GM21423 (cell line): ENCODE measurements around the gene USP6.
"Not testable (repeated sequence)": the region's sequence is repeated elsewhere in the genome, so short reads cannot be mapped to it uniquely, and the experiment has no call there.

Source experiments
- ATAC-seq: cut with Tn5 transposase; IDR thresholded peaks from one replicate; pipeline ENCODE4 v1.9.1; 2021; ENCODE audit warnings: mild to moderate bottlenecking, moderate library complexity; ENCODE audit not compliant: unreplicated experiment

The USP6 gene

DNA sequence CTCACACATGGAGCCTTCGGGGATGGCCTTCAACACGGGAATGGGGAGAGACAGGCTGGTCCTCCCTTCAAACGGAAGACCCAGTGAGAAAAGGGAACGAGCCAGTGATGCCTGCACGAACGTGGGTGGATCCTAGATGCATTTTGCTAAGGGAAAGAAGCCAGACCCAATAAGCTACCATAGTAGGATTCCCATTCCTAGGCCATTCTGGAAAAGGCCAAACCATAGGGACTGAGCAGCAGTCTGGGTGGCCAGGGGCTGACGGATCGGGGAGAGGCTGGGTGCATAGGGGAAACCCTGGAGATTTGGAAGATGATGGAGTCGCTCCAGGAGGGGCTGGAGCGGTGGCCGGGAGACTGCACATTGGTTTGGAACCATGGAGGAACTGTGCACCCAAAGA, 18.7 kb downstream of the USP6 start:
- not testable (repeated sequence) for ATAC-seq

DNA sequence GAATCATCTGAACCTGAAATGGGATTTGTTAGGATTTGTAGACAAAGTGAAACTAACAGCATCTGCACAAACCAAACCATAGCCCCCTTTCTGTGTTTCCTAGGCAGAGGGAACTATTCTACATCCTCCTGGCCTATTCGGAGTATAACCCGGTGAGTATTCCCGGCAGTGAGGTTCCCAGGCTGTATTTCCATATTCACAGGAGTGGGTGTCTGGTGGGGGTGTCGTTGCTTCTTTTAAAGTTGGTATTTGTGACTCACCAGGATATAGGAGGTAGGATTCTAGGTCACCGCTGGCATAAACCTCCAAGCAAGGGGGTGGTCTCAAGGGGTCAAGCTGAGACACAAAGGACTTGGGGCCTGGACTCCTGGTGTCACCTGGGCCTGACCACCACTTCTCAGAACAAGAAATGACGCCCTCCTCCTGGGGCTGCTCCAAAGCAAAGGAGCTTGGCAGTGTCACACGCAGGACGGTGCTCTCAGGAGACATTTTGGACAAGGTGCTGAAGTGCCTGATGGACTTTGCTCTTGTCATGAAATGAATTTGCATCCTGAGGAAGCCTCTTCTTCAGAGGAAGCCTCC, 19.4 kb downstream of the USP6 start:
- ATAC-seq, result not testable (repeated sequence)

DNA sequence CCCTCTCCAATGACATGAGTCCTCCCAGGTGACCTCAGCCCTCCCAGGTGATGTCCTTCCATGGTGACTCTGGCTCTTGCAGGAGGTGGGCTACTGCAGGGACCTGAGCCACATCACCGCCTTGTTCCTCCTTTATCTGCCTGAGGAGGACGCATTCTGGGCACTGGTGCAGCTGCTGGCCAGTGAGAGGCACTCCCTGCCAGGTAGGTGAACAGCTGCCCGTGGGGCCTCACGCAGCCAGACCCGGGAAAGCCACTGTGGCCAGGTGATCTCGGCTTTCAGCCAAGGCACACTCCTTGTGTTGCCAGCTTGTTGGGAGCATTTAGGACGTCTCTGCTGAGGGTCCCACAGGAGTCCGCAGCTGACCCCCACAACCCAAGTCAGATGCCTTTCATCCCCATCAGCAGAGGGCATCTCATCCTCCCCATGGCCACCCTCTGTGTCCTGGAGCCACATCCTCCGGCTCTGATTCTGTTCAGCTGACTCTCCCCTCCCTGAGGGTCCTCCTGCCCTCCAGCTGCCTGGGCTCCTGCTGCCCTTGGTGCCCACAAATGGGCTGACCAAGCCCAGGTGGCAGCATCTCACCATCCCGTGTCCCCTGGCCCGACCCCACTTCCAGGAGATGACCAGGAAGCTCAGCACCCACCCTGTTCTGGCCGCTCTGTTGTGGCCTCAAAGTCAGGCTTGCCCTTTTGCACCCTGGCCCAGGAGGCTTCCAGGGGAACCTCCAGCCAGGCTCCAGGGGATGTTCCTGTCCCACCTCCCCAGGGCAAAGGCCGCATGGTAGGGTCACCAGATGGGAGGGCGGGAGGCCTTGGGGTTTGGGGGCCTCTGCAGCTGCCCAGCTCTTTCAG, 20.1 kb downstream of the USP6 start:
- ATAC-seq, result no peak

DNA sequence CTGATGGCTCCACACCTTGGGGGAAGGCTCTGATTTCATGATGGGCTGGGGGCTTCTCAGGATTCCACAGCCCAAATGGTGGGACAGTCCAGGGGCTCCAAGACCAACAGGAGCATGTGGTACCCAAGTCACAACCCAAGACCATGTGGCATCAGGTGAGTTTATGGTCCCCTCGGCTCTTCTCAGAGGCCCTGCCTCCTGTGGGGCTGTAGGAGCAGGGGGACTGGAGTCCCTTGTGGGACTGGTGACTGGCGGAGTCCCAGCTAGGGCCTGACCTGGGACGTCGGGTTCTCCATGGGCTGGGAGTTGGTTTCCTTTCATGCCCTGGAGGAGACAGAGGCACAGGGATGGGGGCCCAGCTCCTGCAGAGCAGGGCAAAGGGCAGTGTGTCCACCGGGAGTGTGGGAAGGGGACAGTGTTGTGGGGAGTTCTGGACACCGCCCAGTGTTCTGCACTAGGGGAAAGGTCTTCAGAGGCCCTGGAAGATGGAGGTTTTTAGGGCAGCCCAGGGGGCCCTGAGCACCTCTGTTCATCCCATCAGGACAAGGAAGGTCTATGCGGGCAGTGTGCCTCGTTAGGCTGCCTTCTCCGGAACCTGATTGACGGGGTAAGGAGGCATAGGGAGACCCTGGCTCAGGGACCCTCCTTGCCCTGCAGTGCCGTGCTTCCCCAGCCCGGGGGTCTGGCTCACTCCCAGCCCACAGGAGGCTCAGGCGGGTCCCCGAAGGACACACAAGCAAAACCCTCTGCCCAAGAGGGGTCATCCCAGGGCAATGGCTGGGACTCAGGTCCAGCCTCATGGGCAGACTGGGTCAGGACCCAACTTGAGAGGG, 21.0 kb downstream of the USP6 start:
- ATAC-seq, result not testable (repeated sequence)

DNA sequence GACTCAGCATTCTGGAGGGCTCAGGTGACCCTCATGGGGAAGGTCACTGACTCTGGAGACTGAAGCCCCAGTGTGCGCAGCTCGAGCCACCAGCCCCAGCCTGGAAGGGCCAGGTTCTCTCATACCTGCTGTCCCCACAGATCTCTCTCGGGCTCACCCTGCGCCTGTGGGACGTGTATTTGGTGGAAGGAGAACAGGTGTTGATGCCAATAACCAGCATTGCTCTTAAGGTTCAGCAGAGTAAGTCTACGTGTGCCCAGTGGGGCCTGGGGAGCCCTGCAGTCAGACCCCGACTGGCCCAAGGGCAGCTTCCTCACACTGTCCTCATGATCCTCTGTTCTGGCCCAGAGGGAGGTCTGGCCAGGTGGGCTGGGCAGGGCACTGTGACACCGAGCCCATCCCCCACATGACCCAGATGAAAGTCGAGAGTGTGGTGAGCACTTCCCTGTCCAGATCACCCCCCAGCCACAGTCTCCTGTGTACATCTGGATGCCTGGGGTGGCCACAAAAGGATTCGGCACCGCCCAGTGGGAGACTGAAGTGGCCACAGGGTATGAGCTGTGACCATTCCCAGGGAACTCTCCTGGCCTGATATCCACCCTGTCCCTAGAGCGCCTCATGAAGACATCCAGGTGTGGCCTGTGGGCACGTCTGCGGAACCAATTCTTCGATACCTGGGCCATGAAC, 21.8 kb downstream of the USP6 start:
- not testable (repeated sequence) for ATAC-seq

DNA sequence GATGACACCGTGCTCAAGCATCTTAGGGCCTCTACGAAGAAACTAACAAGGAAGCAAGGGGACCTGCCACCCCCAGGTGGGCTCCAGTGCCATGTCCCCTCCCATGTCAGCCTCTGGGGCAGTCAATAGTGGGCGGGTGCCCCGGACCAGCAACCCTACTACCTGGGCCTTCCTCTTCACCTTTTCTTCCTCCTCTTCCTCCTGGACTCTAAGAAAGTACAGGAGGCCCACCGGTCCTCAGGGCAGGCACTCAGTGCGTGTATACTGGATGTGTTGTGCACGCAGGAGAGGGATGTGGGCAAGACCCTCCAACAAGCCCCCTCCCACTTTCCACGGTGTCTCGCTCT, 22.3 kb downstream of the USP6 start:
- not testable (repeated sequence) for ATAC-seq

DNA sequence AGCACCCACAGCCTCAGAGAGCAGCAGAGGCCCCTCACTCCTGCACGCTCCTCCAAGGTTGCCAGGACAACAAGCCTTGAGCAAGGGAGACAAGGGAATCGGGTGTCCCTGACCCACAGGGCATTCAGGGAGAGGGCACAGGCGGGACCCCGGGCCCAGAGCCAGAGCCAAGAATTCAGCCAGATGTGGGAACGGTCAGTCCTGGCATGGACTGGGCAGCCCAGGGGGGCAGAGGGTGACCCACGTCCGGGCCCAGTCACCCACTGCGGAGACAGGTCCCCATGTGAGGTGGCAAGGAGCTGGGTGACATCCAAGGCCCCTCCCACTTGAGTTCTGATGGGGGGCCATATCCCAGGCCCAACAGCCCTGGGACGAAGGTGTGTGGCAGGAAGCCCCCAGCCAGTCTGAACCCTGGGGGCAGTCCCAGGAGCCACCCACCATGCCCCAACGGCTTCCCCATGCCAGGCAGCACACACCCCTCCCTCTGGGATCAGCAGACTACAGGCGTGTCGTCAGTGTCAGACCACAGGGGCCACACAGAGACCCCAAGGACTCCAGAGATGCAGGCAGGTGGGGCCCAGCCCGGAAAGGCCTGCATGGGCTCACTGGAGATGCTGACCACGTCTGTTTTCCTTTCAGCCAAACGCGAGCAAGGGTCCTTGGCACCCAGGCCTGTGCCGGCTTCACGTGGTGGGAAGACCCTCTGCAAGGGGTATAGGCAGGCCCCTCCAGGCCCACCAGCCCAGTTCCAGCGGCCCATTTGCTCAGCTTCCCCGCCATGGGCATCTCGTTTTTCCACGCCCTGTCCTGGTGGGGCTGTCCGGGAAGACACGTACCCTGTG, 23.0 kb downstream of the USP6 start:
- no peak for ATAC-seq

DNA sequence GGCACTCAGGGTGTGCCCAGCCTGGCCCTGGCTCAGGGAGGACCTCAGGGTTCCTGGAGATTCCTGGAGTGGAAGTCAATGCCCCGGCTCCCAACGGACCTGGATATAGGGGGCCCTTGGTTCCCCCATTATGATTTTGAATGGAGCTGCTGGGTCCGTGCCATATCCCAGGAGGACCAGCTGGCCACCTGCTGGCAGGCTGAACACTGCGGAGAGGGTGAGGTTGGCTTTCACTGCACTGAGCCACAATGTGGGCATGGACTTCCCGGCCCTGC, 23.6 kb downstream of the USP6 start:
- ATAC-seq, result no peak

DNA sequence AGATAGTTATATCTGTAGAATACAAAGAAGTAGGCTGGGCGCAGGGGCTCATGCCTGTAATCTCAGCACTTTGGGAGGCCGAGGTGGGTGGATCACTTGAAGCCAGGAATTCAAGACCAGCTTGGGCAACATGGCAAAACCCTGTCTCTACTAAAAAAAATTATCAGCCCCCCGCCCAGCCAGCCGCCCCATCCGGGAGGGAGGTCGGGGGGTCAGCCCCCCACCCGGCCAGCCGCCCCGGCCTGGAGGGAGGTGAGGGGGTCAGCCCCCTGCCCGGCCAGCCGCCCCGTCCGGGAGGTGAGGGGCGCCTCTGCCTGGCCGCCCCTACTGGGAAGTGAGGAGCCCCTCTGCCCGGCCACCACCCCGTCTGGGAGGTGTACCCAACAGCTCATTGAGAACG, 27.0 kb downstream of the USP6 start:
- not testable (repeated sequence) for ATAC-seq

DNA sequence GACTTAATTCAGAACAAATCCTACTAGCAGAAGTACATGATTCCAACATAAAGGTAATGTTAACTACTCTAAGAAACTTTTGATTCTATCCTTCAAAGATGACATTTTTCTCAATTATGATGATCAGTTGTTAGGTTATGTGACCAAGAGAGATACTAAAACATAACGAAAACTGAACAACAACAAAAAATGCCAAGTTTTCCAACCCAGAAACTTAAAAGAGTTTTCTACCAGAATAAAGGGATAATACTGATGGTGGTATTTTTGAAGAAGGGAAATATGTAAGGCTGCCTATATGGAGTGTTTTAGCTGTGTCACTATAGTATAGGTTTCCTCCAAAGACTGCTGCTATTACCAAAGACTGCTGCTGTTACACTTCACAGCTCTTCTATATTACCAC, 30.3 kb downstream of the USP6 start:
- ATAC-seq, result not testable (repeated sequence)

DNA sequence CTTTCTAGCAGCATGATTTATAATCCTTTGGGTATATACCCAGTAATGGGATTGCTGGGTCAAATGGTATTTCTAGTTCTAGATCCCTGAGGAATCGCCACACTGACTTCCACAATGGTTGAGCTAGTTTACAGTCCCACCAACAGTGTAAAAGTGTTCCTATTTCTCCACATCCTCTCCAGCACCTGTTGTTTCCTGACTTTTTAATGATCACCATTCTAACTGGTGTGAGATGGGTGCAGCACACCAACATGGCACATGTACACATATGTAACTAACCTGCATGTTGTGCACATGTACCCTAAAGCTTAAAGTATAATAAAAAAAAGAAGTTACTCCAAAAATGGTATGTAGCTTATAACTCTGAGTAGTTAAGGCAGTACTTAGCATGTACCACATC, 44.9 kb downstream of the USP6 start:
- ATAC-seq, result not testable (repeated sequence)

DNA sequence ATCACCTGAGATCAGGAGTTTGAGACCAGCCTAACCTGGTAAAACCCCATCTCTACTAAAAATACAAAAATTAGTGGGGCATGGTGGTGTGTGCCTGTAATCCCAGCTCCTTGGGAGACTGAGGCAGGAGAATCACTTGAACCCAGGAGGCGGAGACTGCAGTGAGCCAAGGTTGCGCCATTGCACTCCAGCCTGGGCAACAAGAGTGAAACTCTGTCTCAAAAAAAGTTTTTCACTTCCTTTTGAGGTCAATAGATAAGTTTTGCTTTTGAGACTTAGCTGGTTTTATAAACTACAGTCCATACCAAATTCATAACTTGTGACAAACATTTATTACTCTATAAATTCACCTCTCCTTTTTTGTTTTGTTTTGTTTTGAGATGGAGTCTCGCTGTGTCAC, 46.0 kb downstream of the USP6 start:
- not testable (repeated sequence) for ATAC-seq

DNA sequence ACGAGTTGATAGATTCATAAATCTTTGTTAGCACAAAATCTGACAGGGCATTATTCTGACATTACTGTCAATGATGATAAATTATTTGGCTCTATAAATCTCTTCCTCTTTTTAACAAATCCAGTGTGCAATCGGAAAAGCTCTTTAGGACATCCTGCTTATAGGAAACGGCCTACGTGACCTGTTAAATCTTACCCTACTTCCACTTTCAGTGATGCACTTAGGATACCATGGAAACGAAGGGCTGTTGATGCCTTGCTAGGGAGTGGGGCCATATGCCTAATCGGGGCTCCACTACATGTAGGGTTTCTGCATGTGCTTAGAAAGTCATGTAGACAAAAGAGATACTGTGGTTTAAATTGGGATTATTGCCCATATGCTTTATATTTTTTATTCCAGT, 48.6 kb downstream of the USP6 start:
- ATAC-seq, result no peak

DNA sequence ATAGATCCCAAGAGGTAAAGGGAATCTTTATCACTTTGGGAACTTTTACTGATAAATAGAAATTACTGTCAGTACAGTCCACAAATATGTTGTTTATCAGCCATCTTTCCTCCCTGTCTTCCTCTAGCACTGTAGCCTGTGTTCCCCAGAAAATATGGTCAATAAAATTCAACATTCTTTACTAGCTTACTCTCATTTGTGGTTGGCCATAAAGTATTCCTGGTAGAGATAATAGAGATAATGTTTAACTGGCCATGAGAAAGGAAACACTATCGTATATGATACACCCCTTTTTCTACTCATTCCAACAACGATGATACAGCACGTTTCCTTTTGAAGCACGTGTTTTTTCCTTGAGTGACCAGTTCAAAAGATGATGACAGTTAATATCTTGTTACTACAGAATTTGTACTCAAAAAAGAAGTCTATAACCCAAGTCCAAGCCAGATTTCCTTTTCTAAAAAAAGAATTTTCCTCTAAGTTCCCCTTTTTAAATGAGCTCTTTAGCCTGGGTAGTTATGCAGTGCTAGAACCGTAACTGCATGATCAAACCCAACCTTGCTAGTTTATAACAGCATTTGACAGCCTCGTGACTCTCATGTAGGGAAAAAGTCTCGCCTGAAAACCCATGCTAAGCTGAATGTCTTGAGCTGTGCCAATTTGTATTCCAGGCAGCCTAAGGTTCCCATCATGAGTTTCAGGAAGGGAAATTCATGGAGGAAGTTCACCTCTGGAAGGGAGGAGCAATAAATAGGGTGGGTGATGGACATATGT, 50.1 kb downstream of the USP6 start:
- not testable (repeated sequence) for ATAC-seq

DNA sequence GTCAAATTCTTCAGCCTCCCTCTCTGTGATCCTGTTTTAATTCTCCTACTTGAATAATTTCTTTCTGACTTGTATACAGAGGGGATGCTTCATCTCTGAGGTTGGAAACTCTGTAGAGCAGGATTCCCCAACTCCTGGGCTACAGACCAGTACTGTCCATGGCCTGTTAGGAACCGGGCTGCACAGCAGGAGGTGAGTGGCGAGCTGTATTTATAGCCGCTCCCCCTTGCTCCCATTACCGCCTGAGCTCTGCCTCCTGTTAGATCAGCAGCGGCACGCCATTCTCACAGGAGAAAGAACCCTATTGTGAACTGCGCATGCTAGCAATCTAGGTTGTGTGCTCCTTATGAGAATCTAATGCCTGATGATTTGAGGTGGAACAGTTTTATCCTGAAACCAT, 59.2 kb downstream of the USP6 start:
- ATAC-seq, result not testable (repeated sequence)

DNA sequence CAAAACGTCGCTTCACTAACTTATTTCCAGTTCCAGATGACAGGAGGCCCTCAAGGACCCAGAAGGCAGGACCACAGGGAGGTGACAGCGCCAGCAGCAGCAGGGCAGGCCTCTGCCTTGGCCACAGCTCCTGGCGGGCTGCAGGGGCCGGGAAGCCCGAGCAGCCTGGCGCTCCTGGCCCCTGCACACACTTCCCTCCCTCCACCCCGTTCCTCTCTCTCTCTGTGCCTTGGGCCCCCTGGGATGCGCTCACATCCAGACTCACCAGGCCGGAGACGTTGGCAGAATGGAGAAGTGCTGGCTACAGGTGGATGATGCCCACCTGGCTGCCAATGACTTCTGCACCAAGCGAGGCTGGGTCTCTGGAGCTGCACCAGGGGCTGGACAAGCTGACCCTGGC, 63.2 kb downstream of the USP6 start:
- ATAC-seq, result no peak

DNA sequence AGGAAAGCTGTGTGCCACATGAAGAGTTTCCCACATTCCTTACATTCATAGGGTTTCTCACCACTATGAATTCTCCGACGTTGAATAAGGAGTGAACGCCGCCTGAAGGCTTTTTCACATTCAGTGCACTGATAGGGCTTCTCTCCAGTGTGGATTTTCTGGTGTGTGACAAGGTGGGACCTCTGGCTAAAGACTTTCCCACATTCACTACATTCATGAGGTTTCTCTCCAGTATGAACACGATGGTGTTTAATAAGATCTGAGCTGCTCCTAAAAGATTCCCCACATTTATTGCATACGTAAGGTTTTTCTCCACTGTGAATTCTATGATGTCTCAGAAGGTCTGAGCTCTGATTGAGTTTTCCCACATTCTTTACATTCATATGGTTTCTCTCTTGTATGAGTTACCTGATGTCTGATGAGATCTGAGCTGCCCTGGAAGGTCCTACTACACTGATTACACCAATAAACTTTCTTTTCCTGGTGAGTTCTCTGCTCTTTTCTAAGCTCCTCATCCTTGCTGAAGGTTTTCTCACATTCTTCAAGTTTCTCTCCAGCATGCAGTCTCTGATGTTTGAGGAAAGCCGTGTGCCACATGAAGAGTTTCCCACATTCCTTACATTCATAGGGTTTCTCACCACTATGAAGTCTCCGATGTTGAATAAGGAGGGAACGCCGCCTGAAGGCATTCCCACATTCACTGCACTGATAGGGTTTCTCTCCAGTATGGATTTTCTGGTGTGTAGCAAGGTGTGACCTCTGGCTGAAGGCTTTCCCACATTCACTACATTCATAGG, 65.9 kb downstream of the USP6 start:
- ATAC-seq, result no peak

DNA sequence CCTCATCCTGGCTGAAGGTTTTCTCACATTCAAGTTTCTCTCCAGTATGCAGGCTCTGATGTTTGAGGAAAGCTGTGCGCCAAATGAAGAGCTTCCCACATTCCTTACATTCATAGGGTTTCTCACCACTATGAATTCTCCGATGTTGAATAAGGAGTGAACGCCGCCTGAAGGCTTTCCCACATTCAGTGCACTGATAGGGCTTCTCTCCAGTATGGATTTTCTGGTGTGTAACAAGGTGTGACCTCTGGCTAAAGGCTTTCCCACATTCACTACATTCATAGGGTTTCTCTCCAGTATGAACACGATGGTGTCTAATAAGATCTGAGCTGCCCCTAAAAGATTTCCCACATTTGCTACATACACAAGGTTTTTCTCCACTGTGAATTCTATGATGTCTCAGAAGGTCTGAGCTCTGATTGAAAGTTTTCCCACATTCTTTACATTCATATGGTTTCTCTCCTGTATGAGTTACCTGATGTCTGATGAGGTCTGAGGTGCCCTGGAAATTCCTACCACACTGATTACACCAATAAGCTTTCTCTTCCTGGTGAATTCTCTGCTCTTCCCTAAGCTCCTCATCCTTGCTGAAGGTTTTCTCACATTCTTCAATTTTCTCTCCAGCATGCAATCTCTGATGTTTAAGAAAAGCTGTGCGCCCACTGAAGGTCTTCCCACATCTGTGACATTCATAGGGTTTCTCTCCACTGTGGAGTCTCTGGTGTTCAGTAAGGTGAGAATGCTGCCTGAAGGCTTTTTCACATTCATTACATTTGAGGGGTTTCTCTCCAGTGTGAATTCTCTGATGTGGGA, 67.0 kb downstream of the USP6 start:
- ATAC-seq, result no peak
